Fibroblast of villous mesenchyme (primary cell): ENCODE measurements around the gene UGT1A1. TPM values are rescaled to one million over a fixed set of nuclear protein-coding genes. Genes with fewer than 3 reads are reported as not detected.

ENCODE experiments used
- DNase-seq: peaks from one replicate; pipeline ENCODE4 v3.0.0-alpha.2; 2010; ENCODE audit warnings: low read depth
- H3K4me3 ChIP-seq: 2 replicates; pipeline ENCODE4 v1.5.1; 2011; ENCODE audit warnings: low read depth, mild to moderate bottlenecking, low read length
- CTCF ChIP-seq: IDR thresholded peaks from 2 replicates; pipeline ENCODE4 v1.5.1; 2012; ENCODE audit warnings: low read depth, mild to moderate bottlenecking, low read length; ENCODE audit not compliant: insufficient read depth
- total RNA-seq: library from RNA; depleted of rRNA; stranded (reverse); fragments of >200 nt; gene quantifications from 2 replicates; pipeline ENCODE4 v1.2.3, GENCODE V29; 2012

UGT1A1 gene
- total RNA-seq, 1 donor, result not detected

- no peak overlapping the region for H3K4me3 ChIP-seq
- no peak for DNase-seq
- TF ChIP-seq CTCF, result no peak
Observed at GRCh38 chr2:233811087-233811486, 51.0 kb downstream of the UGT1A1 start.

GRCh38 chr2:233811732-233812131 lies 51.7 kb downstream of the UGT1A1 start:
- H3K4me3 ChIP-seq, result no peak overlapping the region
- no peak for TF ChIP-seq CTCF
- no peak for DNase-seq

GRCh38 chr2:233813236-233814055 lies 53.4 kb downstream of the UGT1A1 start:
- no peak for TF ChIP-seq CTCF
- H3K4me3 ChIP-seq, result no peak overlapping the region
- DNase-seq, result no peak

- no peak for TF ChIP-seq CTCF
- H3K4me3 ChIP-seq, result no peak overlapping the region
- no peak for DNase-seq
Observed at GRCh38 chr2:233814056-233814835, 54.2 kb downstream of the UGT1A1 start.

GRCh38 chr2:233815861-233816260 lies 55.8 kb downstream of the UGT1A1 start:
- no peak for DNase-seq
- no peak overlapping the region for H3K4me3 ChIP-seq
- TF ChIP-seq CTCF, result no peak

- DNase-seq, result no peak
- no peak overlapping the region for H3K4me3 ChIP-seq
- TF ChIP-seq CTCF, result no peak
Observed at GRCh38 chr2:233816334-233816733, 56.3 kb downstream of the UGT1A1 start.
